ENCODE results near the gene SLC39A12. TPM values are rescaled to one million over a fixed set of nuclear protein-coding genes. Genes with fewer than 3 reads are reported as not detected.

Gene SLC39A12
- total RNA-seq, 4 donors from 2014 or later = not detected

GRCh38 chr10:18059826-18060559, 108.3 kb downstream of the SLC39A12 start:
- Histone ChIP-seq H3K4me1 (peaks cover 0 to 24% (median 13%) of the 10 kb centered on the region in 4 donors), H3K27me3 (no peaks in the 10 kb centered on the region), H3K9me3 (peaks cover 0 to 3% (median 0%) of the 10 kb centered on the region in 4 donors), H3K36me3 (no peaks in the 10 kb centered on the region), H3K27ac (replicated peaks in 1 of 4) (peak overlapping the region; percentile 70 to 77 (median 76)), H3K4me3 (peak overlapping the region in 1 of 4 donors; percentile 12)
- intact Hi-C loops (cut with DNase I) = no loop called here
- DNase-seq (ENCODE audit: extremely low spot score) = no peak
- TF ChIP-seq POLR2AphosphoS5 (IDR thresholded peaks at IDR 0.05) (peak in 1 of 2 donors; percentile 54), CTCF (IDR thresholded peaks at IDR 0.05) (no peak)
- WGBS = 41% methylated on average over 19 of the region's 19 CpGs

DNA sequence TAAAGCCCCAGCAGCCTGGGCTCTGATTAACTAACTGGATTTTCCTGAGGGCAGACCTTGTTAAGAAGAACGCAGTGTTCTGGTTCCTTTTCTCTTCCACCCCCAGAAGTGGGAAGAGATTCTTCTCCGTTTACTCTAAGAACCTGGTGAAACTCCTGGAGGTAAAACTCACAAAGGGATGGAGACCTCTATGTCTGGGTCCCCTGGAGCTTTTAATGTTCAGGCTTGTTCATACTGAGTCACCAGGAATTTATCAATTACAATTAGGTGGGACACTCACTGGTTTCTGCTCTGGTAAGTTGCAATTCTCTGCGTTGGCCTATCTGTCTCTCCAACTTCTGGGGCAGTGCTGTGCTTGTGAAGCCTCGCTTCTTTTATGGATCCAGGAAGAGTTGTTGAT, 115.2 kb downstream of the SLC39A12 start:
- no peak for TF ChIP-seq POLR2AphosphoS5 (IDR thresholded peaks at IDR 0.05)
- no peak for TF ChIP-seq EP300 (IDR thresholded peaks at IDR 0.05)
- TF ChIP-seq CTCF (IDR thresholded peaks at IDR 0.05) = no peak
- no peak for TF ChIP-seq POLR2A (IDR thresholded peaks at IDR 0.05; ENCODE audit: low read depth)
- no peaks in the 10 kb centered on the region for H3K36me3 ChIP-seq
- no peak for DNase-seq (ENCODE audit: extremely low spot score)
- peaks cover 0 to 3% (median 0%) of the 10 kb centered on the region in 4 donors for H3K9me3 ChIP-seq
- H3K4me1 ChIP-seq = no peaks in the 10 kb centered on the region
- H3K27me3 ChIP-seq = no peaks in the 10 kb centered on the region
- H3K4me3 ChIP-seq = no peak overlapping the region
- 96% methylated on average over 4 of the region's 4 CpGs for WGBS
- no peak overlapping the region for H3K27ac ChIP-seq (replicated peaks in 1 of 4)
- intact Hi-C loops (cut with DNase I) = no loop called here

- intact Hi-C loops (cut with DNase I) = no loop called here
- Histone ChIP-seq H3K9me3 (peaks cover 0 to 3% (median 0%) of the 10 kb centered on the region in 4 donors), H3K4me1 (no peaks in the 10 kb centered on the region), H3K27me3 (no peaks in the 10 kb centered on the region), H3K4me3 (no peak overlapping the region), H3K27ac (replicated peaks in 1 of 4) (no peak overlapping the region), H3K36me3 (no peaks in the 10 kb centered on the region)
- 83% methylated on average over 4 of the region's 4 CpGs for WGBS
- no peak for TF ChIP-seq CTCF (IDR thresholded peaks at IDR 0.05)
- no peak for DNase-seq (ENCODE audit: extremely low spot score)
Measured at GRCh38 chr10:18068401-18068800, 116.7 kb downstream of the SLC39A12 start.

DNA sequence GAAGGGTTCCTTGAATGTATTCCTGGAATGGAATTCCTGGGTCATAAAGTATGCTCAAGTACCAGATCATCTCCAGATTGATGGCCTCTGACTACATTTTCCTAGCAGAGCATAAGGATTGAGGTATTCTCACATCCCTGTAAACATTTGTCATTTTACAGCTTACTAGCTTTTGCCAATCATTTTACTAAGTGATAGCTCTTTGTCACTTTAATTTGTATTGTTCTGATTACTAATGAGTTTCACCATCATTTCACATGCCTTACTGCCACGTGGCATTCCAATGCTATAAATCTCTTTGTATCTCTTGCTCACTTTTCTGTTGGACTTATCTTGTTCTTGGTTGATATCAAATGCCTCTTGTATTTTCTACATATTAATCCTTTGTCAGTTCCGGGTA, 119.9 kb downstream of the SLC39A12 start:
- Histone ChIP-seq H3K27me3 (no peaks in the 10 kb centered on the region), H3K4me3 (no peak overlapping the region), H3K9me3 (no peaks in the 10 kb centered on the region), H3K27ac (replicated peaks in 1 of 4) (no peak overlapping the region), H3K4me1 (no peaks in the 10 kb centered on the region), H3K36me3 (no peaks in the 10 kb centered on the region)
- DNase-seq (ENCODE audit: extremely low spot score) = no peak
- intact Hi-C loops (cut with DNase I) = no loop called here
- 83% methylated on average over 2 of the region's 2 CpGs for WGBS
- TF ChIP-seq POLR2AphosphoS5 (IDR thresholded peaks at IDR 0.05) = no peak
- no peak for TF ChIP-seq POLR2A (IDR thresholded peaks at IDR 0.05; ENCODE audit: low read depth)
- TF ChIP-seq CTCF (IDR thresholded peaks at IDR 0.05) = no peak
- no peak for TF ChIP-seq EP300 (IDR thresholded peaks at IDR 0.05)

GRCh38 chr10:18073314-18073713, 121.6 kb downstream of the SLC39A12 start:
- no peak for DNase-seq (ENCODE audit: extremely low spot score)
- WGBS = 97% methylated on average over 3 of the region's 3 CpGs
- Histone ChIP-seq H3K27me3 (no peaks in the 10 kb centered on the region), H3K4me3 (no peak overlapping the region), H3K27ac (replicated peaks in 1 of 4) (no peak overlapping the region), H3K36me3 (no peaks in the 10 kb centered on the region), H3K9me3 (no peaks in the 10 kb centered on the region), H3K4me1 (no peaks in the 10 kb centered on the region)
- intact Hi-C loops (cut with DNase I) = no loop called here
- TF ChIP-seq EP300 (IDR thresholded peaks at IDR 0.05) = no peak
- no peak for TF ChIP-seq POLR2AphosphoS5 (IDR thresholded peaks at IDR 0.05)
- no peak for TF ChIP-seq POLR2A (IDR thresholded peaks at IDR 0.05; ENCODE audit: low read depth)
- no peak for TF ChIP-seq CTCF (IDR thresholded peaks at IDR 0.05)
